Kidney epithelial cell (primary cell): ENCODE measurements around the gene USP5. TPM values are rescaled to one million over a fixed set of nuclear protein-coding genes. Genes with fewer than 3 reads are reported as not detected.

ENCODE experiments used
- DNase-seq: peaks from one replicate; pipeline ENCODE4 v3.0.0-alpha.2; 2010; ENCODE audit warnings: low read depth
- H3K27me3 ChIP-seq: 2 replicates; pipeline ENCODE4 v1.6.0; 2011; ENCODE audit warnings: low read length; ENCODE audit not compliant: control insufficient read depth, insufficient read depth
- H3K36me3 ChIP-seq: 2 replicates; pipeline ENCODE4 v1.5.1; 2011; ENCODE audit warnings: low read length; ENCODE audit not compliant: control insufficient read depth, insufficient read depth
- H3K4me3 ChIP-seq: 2 replicates; pipeline ENCODE4 v1.5.1; 2011; ENCODE audit warnings: low read depth, mild to moderate bottlenecking, control low read depth, low read length
- CTCF ChIP-seq: IDR thresholded peaks from 2 replicates; pipeline ENCODE4 v1.5.1; 2011; ENCODE audit warnings: mild to moderate bottlenecking, moderate library complexity, low read length, control low read depth, inconsistent platforms; ENCODE audit not compliant: insufficient read depth, poor library complexity, severe bottlenecking
- total RNA-seq: library from RNA; depleted of rRNA; stranded (reverse); fragments of >200 nt; gene quantifications from 2 replicates; pipeline ENCODE4 v1.2.3, GENCODE V29; 2015

Gene USP5
- total RNA-seq, 1 donor from 2014 or later = 70.1 TPM

DNA sequence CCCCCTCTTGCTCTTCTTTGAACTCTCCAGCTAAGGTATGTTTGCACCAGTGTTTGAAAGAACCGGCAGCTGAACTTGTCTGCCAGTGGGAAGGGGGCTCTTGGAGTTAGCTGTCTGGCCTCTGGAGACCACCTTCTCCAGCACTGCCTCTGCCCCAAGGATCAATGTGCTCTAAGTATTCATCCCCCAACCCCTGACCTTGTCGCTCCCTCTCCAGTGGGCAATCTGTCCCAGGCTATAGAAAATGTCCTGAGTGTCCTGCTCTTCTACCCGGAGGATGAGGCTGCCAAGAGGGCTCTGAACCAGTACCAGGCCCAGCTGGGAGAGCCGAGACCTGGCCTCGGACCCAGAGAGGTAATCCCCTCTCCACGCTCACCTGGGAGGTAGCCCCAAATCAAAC lies 21.0 kb upstream of the USP5 start:
- H3K4me3 ChIP-seq = no peak overlapping the region

DNA sequence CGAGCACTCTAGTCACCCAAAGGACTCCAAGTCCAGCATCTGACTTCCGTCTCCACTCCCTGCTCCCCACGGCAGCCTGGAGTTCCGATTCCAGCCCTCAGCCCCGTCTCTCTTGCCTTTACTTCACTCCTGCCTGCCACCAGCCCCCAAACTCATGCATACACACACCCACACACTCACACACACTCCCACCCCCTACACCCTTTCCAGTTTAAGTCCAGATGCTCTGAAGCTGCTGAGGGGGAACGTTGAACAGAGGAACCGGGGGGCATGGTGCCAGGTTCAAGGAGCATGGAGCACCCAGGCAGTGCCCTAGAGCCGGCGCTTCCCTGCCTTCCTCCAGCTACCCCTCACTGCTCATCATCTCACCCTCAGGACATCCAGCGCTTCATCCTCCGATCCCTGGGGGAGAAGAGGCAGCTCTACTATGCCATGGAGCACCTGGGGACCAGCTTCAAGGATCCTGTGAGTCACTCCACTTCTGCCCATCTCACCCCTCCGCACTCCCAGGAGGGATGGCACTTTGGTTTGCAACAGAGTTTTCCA lies 20.4 kb upstream of the USP5 start:
- TF ChIP-seq CTCF = no peak
- Histone ChIP-seq H3K4me3 (no peak overlapping the region), H3K36me3 (peaks cover 2% of the 10 kb centered on the region), H3K27me3 (no peaks in the 10 kb centered on the region)
- DNase-seq = no peak

More for the DNA sequence above, 21.0 kb upstream of the USP5 start:
- Histone ChIP-seq H3K36me3 (peaks cover 2% of the 10 kb centered on the region), H3K27me3 (no peaks in the 10 kb centered on the region)
- no peak for TF ChIP-seq CTCF
- no peak for DNase-seq

GRCh38 chr12:6832125-6832524 lies 19.8 kb upstream of the USP5 start:
- no peak for TF ChIP-seq CTCF
- no peak for DNase-seq
- H3K4me3 ChIP-seq = no peak overlapping the region
- H3K27me3 ChIP-seq = no peaks in the 10 kb centered on the region
- peaks cover 2% of the 10 kb centered on the region for H3K36me3 ChIP-seq

DNA sequence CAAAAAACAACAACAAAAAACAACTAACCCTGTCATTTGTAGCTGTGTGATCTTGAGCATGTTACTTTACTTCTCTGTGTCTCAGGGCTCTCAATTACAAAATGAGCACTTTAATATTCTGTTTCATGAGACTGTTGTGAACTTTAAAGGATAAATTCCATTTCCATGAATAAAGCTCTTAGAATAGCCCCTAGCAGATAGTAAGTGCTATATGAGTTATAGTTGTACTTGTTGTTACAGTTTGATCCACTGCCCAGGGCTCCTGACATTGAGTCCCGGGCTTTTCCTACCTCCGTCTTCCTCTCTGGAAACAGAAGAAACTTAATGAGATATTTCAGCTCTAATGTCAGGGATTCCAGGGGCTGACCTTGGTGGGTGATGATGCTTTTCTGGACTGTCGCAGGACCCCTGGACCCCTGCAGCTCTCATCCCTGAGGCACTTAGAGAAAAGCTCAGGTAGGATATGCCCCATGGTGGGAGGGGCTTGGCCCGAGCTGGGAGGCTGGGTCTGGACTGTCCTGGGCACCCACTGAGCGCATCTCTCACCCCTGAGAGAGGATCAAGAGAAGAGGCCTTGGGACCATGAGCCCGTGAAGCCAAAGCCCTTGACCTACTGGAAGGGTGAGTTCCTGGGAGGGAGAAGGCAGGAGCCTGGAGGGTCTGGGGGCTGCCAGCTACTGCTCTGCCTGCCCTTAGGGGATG lies 18.6 kb upstream of the USP5 start:
- H3K27me3 ChIP-seq = no peaks in the 10 kb centered on the region
- H3K36me3 ChIP-seq = peaks cover 2% of the 10 kb centered on the region
- TF ChIP-seq CTCF = no peak
- H3K4me3 ChIP-seq = no peak overlapping the region
- DNase-seq = no peak

GRCh38 chr12:6834254-6834653 lies 17.7 kb upstream of the USP5 start:
- no peak for TF ChIP-seq CTCF
- DNase-seq = no peak
- H3K4me3 ChIP-seq = no peak overlapping the region
- peaks cover 4% of the 10 kb centered on the region for H3K36me3 ChIP-seq
- H3K27me3 ChIP-seq = no peaks in the 10 kb centered on the region

GRCh38 chr12:6834873-6835272 lies 17.1 kb upstream of the USP5 start:
- no peak for TF ChIP-seq CTCF
- H3K36me3 ChIP-seq = peaks cover 4% of the 10 kb centered on the region
- no peak overlapping the region for H3K4me3 ChIP-seq
- DNase-seq = no peak
- no peaks in the 10 kb centered on the region for H3K27me3 ChIP-seq
